ENCODE measurements around the gene SPACA6.
"Not testable (repeated sequence)": the region's sequence is repeated elsewhere in the genome, so short reads cannot be mapped to it uniquely, and the experiment has no call there.

SPACA6 gene

DNA sequence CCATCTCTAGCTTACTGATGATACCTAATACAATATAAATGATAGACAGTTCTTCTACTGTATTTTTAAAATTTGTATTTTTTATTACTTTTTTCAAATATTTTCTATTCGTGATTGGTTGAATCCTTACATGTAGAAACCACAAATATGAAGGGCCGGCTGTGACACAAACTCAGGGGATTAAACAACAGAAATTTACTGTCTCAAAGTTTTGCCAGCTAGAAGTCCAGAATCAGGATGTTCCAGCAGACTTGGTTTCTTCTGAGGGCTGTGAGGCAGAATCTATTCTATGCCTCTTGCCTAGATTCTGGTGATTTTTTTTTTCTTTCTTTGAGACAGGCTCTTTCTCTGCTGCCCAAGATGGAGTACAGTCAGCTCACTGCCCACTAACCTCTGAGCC lies 44.8 kb downstream of the SPACA6 start:
- no peak for DNase-seq (ENCODE audit: low read depth)

- DNase-seq (ENCODE audit: low read depth) = not testable (repeated sequence)
Observed at GRCh38 chr19:51738523-51738922, 45.4 kb downstream of the SPACA6 start.

GRCh38 chr19:51739466-51740213 lies 46.5 kb downstream of the SPACA6 start:
- DNase-seq (ENCODE audit: low read depth) = no peak

DNA sequence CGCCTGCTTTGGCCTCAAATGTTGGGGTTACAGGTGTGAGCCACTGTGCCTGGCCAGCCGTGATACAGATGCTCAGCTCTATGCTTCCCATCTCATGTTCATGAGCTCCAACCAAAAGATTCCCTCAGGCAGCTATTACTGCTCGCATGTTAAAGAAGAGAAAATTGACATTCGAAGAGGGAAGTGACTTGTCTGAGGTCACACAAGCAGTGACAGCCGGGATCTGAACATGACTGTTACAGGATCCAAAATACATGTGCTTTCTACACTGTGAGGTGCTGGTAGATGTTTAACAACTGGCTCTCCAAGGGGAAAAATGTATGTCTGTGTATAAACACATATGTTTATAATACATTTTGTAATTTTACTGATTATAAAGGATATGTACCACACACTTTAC lies 47.2 kb downstream of the SPACA6 start:
- no peak for DNase-seq (ENCODE audit: low read depth)

DNA sequence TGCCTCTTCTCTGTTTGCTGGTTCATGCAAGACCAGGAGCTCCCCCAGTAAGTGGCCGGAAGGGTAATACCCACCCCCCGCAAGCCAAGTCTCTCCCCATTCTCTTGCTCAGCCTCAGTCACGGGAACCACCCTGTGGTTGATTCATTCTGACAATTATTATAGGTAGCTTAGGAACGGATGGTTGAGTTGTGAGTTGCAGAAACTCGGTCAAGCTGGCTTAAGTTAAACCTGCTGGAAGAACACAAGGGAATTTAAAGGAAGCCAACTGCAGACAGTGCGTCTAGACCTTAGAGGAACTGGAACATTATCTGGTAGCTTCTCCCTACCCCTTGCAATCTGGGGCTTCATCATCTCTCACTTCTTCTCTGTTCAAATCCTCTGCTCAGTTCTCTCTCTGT lies 49.7 kb downstream of the SPACA6 start:
- no peak for DNase-seq (ENCODE audit: low read depth)

DNA sequence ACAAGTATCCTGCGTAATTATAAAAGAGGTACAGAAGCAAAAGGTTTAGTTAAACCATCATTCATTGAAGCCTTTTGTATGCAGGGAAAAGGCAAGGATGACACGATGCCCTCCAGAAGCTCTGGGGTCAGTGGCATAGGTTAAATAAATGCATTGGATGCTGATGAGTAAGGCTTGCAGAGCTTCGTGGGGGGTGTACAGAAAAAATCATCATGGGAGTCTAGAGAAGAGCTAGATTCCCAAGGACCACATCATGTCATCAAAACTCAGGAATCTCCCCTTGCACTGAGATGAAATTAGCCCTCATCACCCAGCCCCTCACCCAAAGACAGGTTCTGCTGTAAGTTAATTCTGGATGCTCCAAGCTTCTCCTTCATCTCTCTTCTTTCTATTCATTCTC lies 50.3 kb downstream of the SPACA6 start:
- no peak for DNase-seq (ENCODE audit: low read depth)

DNA sequence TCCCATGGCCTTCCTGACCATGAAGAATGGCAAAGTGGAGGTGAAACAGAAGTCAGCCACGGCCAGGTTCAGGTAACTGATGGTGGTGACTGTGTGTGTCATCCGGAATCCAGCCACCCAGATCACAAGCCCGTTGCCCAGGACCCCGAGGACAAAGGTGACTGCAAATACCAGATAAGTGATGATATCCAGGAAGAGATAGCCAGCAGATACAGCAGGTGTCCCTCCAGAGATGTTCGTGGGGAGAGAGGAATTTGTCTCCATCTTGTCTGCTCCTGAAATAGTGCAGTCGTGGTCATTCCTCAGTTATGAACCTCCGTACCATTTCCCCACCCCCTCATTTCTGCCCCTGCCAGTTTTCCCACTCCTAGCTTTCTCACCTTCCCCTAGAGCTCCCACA lies 53.6 kb downstream of the SPACA6 start:
- DNase-seq (ENCODE audit: low read depth) = no peak

DNA sequence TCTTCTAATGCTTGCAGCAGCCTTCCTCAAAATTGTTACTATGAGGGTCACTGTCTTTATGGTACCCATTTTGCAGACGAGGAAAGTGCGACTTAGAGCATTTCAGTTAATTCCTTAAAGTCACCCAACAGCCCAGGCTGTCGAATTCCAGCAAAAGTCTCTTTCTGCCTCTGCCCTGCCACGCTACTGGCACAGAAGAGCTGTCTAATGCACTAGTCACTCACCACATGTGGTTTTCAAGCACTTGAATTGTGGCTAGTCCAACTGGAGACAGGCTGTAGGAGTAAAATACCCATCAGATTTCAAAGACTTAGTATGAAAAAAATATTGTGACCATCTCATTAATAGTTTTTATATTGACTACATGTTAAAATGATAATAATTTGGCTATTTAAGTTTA lies 56.8 kb downstream of the SPACA6 start:
- no peak for DNase-seq (ENCODE audit: low read depth)

- no peak for DNase-seq (ENCODE audit: low read depth)
Observed at GRCh38 chr19:51750400-51751094, 57.4 kb downstream of the SPACA6 start.

DNA sequence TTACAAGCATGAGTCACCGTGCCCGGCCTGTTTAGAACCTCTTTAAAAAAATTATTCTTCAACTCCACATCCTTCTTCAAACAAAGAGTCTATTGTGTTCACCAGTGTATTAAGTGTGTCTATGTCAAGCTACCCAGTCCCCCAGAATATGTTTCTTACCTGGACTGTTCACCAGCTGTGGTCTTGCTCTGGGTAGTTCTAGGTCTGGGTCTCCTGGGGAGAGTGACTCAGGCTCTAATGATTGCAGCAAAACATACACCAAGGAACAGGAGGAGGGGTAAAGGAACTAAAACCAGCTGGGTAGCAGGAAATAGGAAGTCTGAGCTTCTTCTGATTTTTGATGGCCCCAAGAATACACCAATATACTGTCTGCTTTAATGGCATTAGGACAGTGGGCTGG lies 58.5 kb downstream of the SPACA6 start, which contains the start of gene FPR1:
TSS of gene FPR1 (minus strand) at position 224 of the 400 bp plus-strand sequence. CDS start 4,884 bp downstream, outside the sequence.
- DNase-seq (ENCODE audit: low read depth) = no peak

GRCh38 chr19:51754109-51754508 lies 61.0 kb downstream of the SPACA6 start:
- DNase-seq (ENCODE audit: low read depth) = no peak

GRCh38 chr19:51754770-51755169 lies 61.6 kb downstream of the SPACA6 start:
- DNase-seq (ENCODE audit: low read depth) = no peak

Measured in non-pigmented ciliary epithelial cell (primary cell).